ENCODE results near the gene IRAK2.

DNA sequence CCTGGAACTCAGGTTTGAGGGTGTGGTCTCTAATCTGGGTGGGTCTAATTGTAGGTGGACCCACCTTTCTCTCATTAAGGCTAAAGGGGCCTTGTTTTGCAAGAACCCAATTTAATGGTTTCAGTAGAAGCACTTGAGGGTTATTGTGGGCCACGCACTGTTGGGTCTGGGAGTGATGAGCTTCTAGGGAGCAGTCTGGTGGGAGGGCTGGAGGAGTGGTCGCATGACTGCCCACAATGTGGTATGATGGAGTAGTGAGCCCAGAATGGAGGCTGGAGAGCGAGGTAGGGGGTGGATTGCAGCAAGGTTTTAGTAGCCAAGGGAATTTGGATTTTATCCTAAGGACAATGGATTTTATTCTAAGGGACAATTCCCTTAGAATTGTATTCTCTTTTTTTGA lies 86.3 kb downstream of the IRAK2 start:
- TF ChIP-seq, protein P1, sequence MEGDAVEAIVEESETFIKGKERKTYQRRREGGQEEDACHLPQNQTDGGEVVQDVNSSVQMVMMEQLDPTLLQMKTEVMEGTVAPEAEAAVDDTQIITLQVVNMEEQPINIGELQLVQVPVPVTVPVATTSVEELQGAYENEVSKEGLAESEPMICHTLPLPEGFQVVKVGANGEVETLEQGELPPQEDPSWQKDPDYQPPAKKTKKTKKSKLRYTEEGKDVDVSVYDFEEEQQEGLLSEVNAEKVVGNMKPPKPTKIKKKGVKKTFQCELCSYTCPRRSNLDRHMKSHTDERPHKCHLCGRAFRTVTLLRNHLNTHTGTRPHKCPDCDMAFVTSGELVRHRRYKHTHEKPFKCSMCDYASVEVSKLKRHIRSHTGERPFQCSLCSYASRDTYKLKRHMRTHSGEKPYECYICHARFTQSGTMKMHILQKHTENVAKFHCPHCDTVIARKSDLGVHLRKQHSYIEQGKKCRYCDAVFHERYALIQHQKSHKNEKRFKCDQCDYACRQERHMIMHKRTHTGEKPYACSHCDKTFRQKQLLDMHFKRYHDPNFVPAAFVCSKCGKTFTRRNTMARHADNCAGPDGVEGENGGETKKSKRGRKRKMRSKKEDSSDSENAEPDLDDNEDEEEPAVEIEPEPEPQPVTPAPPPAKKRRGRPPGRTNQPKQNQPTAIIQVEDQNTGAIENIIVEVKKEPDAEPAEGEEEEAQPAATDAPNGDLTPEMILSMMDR (IDR thresholded peaks at IDR 0.05; ENCODE audit: extremely low read depth in 1 of 2, insufficient read depth in 1 of 2, low read depth in 1 of 2, low read length in 2 of 2), result no peak
- no peak for TF ChIP-seq POLR2AphosphoS5 (IDR thresholded peaks at IDR 0.05; ENCODE audit: insufficient read depth, low read depth, low read length)
- no peak for TF ChIP-seq POLR2A (IDR thresholded peaks at IDR 0.05; ENCODE audit: low read depth, low read length)
- TF ChIP-seq, protein P2, sequence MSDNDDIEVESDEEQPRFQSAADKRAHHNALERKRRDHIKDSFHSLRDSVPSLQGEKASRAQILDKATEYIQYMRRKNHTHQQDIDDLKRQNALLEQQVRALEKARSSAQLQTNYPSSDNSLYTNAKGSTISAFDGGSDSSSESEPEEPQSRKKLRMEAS (IDR thresholded peaks at IDR 0.05; ENCODE audit: insufficient read depth, insufficient read length), result no peak
- no peak for TF ChIP-seq EZH2 (IDR thresholded peaks at IDR 0.05; ENCODE audit: borderline replicate concordance, low read depth, low read length, severe bottlenecking)
- no peak for TF ChIP-seq JUN (IDR thresholded peaks at IDR 0.05; ENCODE audit: borderline replicate concordance, insufficient read depth, insufficient read length, low read depth)
- no peak for TF ChIP-seq FOS (IDR thresholded peaks at IDR 0.05; ENCODE audit: borderline replicate concordance, insufficient read depth, low read length)
- no peak for TF ChIP-seq MYC (IDR thresholded peaks at IDR 0.05; ENCODE audit: low read depth, low read length)
- no peak for TF ChIP-seq GATA2 (IDR thresholded peaks at IDR 0.05; ENCODE audit: insufficient read depth, insufficient read length, low read depth, low read length)
